Measurements from ENCODE around the gene NFYC. TPM values are rescaled to one million over a fixed set of nuclear protein-coding genes. Genes with fewer than 3 reads are reported as not detected.

Gene NFYC
- polyA plus RNA-seq, 4 donors: 71.0 to 113 (median 96.5) TPM

DNA sequence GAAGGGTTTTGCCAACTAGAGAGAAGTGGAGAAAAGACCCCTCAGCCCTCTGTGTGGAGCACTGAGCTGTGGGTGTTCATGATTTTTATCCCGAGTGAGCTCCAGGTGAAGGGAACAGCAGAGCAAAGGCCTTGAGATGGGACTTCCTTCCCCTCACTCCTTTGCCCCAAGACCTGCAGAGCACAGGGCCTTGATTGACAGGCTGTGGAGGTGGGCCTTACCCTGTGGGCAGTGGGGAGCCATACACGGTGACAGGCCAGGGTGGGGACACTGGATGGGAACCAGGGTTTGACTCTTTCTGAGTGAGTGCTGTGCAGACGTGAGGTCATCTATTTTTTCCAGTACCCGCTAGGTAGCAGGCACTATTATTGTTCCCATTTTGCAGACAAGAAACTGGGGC lies 102.5 kb downstream of the NFYC start:
- DNase-seq (ENCODE audit: low read depth in 4 of 4, low spot score in 3 of 4): no peak

DNA sequence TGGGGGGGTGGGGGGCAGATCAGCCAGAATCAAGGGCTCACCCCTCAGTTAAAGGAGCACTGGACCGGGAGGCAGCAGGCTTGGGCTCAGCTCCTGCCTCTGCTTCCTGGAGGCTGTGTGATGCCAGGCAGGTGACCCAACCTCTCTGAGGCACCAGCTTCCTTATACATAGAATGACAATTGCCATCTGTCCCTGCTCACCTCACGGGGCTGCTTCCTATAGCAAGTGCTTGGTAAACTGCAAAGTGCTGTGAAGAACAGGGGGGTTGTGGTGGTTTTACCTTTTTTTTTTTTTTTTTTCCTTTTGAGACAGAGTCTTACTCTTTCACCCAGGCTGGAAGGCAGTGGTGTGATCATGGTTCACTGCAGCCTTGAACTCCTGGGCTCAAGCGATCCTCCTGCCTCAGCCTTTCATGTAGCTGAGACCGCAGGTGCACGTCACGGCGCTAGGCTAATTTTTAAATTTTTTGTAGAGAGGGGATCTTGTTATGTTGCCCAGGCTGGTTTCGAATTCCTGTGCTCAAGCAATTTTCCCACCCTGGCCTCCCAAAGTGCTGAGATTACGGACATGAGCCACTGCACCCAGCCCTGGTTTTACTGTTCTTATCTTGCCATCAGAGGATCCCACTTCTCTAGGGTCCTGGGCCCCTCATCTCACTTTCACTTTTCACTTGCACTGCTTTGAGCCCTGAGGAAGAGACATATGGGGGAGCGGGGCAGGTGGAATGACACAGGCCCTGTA lies 103.6 kb downstream of the NFYC start:
- no peak for DNase-seq (ENCODE audit: low read depth in 4 of 4, low spot score in 3 of 4)

DNA sequence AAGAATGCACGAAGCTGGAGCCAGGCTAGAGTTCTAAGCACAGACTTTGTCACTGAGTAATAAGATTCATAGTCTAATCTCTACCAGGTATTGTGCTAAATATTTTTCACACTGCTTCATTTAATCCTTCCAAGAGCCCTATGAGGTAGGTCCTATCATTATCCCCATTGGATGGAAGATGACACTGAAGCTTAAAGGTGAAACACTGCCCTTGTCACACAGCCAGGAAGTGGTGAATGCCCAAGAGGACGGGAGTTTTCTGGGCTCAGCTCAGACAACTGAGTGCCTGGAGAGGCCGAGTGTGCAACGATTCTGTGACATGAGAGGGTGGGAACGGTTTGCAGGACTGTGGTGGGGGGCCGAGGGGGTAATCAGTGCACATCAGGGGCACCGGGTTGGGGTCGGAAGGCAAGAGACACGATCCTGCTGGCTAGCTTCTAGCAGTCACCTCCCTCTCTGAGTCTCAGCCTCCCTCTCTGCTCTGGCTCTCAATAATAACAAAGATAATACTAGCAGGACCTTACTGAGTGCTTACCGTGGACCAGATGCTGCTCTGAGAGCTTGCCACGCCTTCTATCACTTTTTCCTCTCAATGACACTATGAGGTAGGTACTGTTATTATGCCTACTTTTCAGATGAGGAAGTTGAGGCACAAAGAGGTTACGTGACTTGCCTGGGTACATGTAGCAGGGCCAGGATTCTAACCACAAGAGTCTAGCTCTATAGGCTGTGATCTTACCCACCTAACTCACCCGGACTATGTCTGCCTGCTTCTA lies 104.5 kb downstream of the NFYC start:
- DNase-seq (ENCODE audit: low read depth in 4 of 4, low spot score in 3 of 4): no peak

DNA sequence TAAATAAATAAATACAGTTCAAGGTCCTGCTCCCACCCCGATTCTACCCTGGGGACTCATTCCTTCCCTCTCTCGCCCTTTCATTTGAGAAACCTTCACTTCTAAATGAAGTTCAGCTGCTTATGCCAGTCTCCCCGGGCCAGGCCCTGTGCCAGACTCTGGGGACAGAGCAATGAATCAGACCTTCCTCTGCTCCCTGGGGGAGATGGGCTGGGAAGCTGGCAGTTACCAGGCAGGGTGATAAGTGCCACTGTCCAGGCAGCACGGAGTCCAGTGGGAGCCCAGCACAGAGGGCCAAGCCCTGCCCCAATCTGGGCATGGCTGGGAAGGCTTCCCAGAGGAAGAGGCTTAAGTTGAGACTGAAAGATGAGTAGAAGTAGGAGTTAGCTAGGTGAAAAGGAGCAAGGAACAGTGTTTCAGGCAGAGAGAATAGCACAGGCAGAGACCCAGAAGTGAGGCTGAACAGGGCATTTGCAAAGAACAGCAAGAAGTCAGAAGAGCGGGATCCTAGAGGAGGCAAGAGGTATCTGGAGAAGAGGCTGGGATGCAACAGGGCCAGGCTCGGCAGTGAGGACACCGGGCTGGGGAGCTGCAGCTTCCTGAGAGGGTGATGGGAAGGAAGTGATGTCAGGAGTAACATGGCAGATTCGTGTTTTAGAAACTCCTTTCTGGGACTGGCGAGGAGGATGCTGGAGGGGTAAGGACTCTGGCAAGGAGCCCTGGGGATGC lies 105.6 kb downstream of the NFYC start:
- no peak for DNase-seq (ENCODE audit: low read depth in 4 of 4, low spot score in 3 of 4)

DNA sequence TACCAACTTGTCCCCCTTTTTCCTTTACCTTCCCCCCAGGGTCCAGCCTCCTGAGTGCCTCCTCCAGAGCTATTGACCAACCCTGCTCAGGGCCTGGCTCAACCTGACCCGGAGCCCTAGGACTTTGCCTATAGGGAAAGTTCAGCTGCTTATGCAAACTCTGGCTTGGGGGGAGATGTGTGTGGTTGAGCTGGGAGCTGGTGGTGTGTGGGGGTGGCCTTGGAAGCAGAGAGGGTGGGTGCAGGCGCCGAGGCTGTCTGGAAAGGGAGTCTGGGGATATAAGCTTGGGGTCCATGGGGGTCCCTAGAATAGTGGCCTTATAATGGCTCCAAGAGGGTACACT lies 106.1 kb downstream of the NFYC start:
- no peak for DNase-seq (ENCODE audit: low read depth in 4 of 4, low spot score in 3 of 4)

DNA sequence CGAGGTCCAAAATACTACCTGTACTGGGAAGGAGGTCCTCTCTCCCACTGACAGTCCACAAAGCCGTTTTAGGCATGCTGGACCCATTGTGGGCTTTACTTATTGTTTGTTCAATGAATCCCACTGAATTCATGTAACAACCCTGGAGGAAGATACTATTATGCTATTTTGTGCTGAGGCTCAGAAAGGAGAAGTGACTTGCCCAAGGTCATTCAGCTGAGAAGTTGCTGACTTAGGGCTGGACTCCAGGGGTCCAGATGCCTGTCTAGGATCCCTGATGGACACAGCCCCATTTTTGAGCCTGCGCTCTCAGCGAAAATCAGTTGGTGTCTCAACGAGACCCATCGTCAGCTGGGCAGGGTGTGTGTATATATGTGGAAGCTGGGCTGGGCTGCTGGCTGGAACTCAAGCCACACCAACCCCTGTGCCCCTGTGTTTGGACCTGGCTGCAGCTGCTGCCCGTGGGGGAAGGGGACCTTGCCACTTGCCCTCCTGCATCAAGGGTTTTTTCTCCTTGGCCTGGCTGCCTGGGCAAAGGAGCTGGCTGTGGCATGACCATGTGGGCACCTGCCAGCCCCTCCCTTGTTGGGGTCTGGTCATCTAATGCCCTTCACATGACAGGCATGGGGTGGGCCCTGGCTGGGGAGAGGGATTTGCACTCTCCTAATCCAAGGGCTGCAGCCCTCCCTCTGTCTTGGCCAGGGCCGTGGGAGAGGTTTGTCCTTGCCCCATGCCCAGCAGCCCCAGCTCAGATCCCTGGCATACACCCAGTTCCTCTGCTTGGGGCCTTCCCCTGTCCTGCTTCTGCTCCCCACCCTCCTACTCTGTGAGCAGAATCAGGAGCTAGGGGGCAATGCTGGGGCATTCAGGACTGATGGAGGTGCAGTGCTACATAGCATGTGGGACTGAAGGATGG lies 107.1 kb downstream of the NFYC start:
- no peak for DNase-seq (ENCODE audit: low read depth in 4 of 4, low spot score in 3 of 4)

DNA sequence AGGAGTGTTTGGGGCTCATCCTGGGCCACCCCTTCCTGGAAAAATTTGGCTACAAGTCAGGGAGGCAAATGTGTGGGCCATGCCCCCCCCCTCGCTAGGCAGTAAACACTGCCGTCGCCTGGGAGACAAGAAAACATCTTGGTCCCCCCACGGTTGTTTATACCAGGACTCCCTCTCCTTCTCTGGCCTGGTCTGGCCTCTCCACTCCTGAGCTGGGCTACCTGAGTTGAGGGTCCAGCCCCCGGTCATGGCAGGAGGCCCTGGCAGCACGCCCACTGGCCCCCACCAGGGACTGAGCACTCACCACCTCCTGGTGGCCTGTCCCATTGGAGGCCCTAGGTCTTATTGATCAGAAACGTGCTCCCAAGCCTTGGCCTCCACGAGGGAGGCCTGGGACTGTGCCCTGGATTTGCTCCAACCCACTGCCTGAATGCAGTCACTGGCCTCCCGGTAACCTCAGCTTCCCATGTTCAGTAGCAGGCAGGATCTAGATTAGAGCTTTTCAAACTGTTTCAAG lies 107.9 kb downstream of the NFYC start:
- no peak for DNase-seq (ENCODE audit: low read depth in 4 of 4, low spot score in 3 of 4)

GRCh38 chr1:40801742-40802077 lies 110.2 kb downstream of the NFYC start:
- DNase-seq (ENCODE audit: low read depth in 4 of 4, low spot score in 3 of 4): no peak

- peak in 3 of 4 donors; percentile 57 to 77 (median 68) for DNase-seq (ENCODE audit: low read depth in 4 of 4, low spot score in 3 of 4)
Observed at GRCh38 chr1:40802078-40802741, 110.7 kb downstream of the NFYC start.

GRCh38 chr1:40802742-40803113 lies 111.2 kb downstream of the NFYC start:
- no peak for DNase-seq (ENCODE audit: low read depth in 4 of 4, low spot score in 3 of 4)

DNA sequence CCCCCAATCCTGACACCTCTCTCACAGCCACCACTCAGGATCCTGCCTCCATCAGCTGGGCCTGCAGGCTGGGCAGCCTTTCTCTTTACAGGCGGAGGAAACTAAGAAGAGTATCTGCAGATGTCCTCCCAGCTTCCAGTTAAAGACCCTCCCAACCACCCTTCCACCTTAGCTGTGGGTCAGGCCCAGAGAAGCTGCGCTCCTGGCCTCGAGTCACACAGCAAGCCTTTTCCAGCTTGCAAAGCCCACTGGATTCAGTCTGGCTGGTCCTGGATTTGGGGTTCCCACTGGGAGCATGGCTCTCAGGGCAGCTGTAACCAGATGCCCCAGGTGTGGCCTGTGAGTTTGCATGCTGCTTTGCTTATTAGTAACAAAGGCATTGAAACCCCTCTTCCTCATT lies 111.9 kb downstream of the NFYC start:
- DNase-seq (ENCODE audit: low read depth in 4 of 4, low spot score in 3 of 4): no peak

- DNase-seq (ENCODE audit: low read depth in 4 of 4, low spot score in 3 of 4): no peak
Observed at GRCh38 chr1:40803902-40804301, 112.4 kb downstream of the NFYC start.

- DNase-seq (ENCODE audit: low read depth in 4 of 4, low spot score in 3 of 4): no peak
Observed at GRCh38 chr1:40806240-40806639, 114.7 kb downstream of the NFYC start.

- no peak for DNase-seq (ENCODE audit: low read depth in 4 of 4, low spot score in 3 of 4)
Observed at GRCh38 chr1:40806731-40807695, 115.5 kb downstream of the NFYC start.

- DNase-seq (ENCODE audit: low read depth in 4 of 4, low spot score in 3 of 4): no peak
Observed at GRCh38 chr1:40808002-40808401, 116.5 kb downstream of the NFYC start.

- no peak for DNase-seq (ENCODE audit: low read depth in 4 of 4, low spot score in 3 of 4)
Observed at GRCh38 chr1:40808444-40808843, 116.9 kb downstream of the NFYC start.

GRCh38 chr1:40808909-40809308 lies 117.4 kb downstream of the NFYC start:
- DNase-seq (ENCODE audit: low read depth in 4 of 4, low spot score in 3 of 4): no peak

DNA sequence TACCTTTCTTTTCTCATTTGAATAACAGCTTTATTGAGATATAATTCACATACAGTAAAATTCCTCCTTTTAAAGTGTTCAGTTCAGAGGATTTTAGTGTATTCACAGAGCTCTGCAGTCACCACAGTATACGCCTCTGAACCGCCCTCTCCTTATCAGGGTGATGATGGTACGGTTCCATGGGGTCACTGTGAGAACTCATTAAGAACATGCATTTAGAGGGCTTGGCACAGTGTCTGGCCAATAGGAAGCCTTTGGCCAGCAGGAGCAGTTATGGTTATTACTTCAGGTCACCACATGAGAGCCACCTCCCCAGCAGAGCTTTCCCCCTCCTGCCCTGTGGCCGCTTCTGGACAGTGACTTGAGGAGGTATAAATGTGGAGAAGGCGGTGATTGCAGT lies 119.4 kb downstream of the NFYC start:
- DNase-seq (ENCODE audit: low read depth in 4 of 4, low spot score in 3 of 4): no peak

- no peak for DNase-seq (ENCODE audit: low read depth in 4 of 4, low spot score in 3 of 4)
Observed at GRCh38 chr1:40815420-40815819, 123.9 kb downstream of the NFYC start.

Measured in left renal pelvis (tissue), 4 donors.